Fibroblast of pulmonary artery (primary cell): ENCODE measurements around the gene CA10.

Experiments
- DNase-seq: peaks from one replicate; pipeline ENCODE4 v3.0.0-alpha.2; 2010; ENCODE audit warnings: low read depth
- H3K4me3 ChIP-seq: replicated peaks from 2 replicates; pipeline ENCODE4 v1.5.1; 2011; ENCODE audit warnings: low read depth, mild to moderate bottlenecking, control low read depth, low read length, moderate library complexity
- CTCF ChIP-seq: IDR thresholded peaks from 2 replicates; pipeline ENCODE4 v1.5.1; 2011; ENCODE audit warnings: mild to moderate bottlenecking, control low read depth, low read length, inconsistent platforms; ENCODE audit errors: missing control alignments

The CA10 gene

DNA sequence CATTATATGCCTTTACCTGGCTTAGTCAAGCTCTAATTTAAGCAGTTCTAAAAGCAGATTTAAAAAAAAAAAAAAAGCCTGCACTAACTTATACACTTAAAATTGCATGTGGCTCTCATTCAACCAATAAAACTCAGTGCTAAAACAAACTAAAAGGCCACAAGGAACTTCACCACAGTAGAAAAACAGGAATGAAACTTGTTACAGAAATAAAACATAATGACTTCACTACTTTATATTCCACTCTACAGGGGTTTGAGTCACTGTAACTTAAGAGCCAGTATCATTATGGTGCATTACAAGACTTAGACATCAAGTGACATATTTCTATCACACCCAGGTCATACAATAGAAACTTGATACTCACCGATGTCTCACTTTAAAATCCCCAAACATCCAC is 11.1 kb downstream of the CA10 start:
- H3K4me3 ChIP-seq = no peak overlapping the region
- DNase-seq = no peak
- no peak for TF ChIP-seq CTCF

DNA sequence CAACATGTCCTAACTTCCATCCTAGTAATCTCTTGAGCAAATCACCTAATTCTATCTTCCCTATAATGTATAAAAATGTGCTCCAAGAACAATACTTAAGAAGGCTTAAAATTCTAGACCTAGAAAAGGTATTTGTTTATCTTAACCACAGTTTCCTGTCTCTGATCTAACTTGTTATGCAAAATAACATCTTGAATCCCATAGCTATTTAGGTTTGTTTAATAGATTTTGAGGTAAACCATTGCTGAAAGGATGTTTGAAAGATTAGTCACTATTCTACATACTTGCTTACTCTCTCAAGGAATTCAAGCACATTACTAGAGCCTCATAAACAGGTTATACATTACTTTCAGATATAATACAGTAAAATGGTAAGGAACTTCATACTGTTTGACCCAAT is 13.0 kb downstream of the CA10 start:
- DNase-seq = no peak
- no peak for TF ChIP-seq CTCF
- no peak overlapping the region for H3K4me3 ChIP-seq

GRCh38 chr17:52143542-52143941 is 15.0 kb downstream of the CA10 start:
- no peak for TF ChIP-seq CTCF
- no peak for DNase-seq
- H3K4me3 ChIP-seq = no peak overlapping the region

GRCh38 chr17:52140601-52141000 is 17.9 kb downstream of the CA10 start:
- H3K4me3 ChIP-seq = no peak overlapping the region
- no peak for TF ChIP-seq CTCF
- no peak for DNase-seq

DNA sequence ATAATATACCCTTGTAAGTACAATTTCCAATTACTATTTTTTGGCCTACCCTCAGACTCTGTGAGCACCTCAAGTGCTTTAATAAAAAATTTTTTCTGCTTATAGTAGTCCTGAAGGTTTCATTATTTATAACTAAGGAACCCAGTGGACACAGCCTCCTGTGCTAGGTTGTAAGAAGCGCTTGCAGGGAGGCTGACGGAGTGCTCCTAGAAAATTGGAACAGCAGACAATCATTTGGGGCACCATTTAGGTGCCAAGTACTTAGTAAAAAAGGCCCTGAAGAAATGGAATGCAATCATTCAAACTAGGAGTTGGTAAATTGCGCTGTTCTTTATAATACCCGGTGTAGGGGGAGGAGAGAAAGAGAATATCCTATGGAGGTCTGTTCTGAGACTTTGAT is 19.8 kb downstream of the CA10 start:
- DNase-seq = no peak
- H3K4me3 ChIP-seq = no peak overlapping the region
- TF ChIP-seq CTCF = no peak

- no peak for TF ChIP-seq CTCF
- DNase-seq = no peak
Observed at GRCh38 chr17:52138350-52138749, 20.2 kb downstream of the CA10 start.

DNA sequence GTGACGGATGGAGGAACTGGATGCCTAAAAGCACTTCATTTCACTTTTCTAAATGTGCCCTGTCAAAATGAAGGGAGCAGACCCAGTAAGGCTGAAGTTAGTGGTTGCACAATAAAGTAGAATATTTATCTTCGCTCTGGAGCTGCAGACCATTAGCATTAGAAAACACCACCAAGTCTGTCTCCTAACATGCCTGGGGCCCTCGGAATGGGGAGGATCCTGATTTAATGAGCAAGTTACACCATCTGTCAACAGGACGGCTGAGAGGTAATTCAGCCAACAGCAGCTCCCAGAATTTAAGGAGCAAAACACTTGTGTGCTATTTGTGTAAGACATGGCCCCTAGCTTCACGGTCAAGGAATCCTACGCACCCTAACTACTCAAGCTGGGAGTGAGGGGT is 22.3 kb downstream of the CA10 start:
- DNase-seq = no peak
- H3K4me3 ChIP-seq = no peak overlapping the region
- TF ChIP-seq CTCF = no peak

More at GRCh38 chr17:52138350-52138749, 20.2 kb downstream of the CA10 start:
- H3K4me3 ChIP-seq = no peak overlapping the region
